Ecto neural progenitor cell (in vitro differentiated cells): ENCODE data around the gene IPPK.
"Not testable (repeated sequence)": the region's sequence is repeated elsewhere in the genome, so short reads cannot be mapped to it uniquely, and the experiment has no call there.

Experiments
- DNase-seq: peaks from one replicate; pipeline ENCODE4 v3.0.0-alpha.2; 2018; ENCODE audit warnings: low spot score

The IPPK gene

DNA sequence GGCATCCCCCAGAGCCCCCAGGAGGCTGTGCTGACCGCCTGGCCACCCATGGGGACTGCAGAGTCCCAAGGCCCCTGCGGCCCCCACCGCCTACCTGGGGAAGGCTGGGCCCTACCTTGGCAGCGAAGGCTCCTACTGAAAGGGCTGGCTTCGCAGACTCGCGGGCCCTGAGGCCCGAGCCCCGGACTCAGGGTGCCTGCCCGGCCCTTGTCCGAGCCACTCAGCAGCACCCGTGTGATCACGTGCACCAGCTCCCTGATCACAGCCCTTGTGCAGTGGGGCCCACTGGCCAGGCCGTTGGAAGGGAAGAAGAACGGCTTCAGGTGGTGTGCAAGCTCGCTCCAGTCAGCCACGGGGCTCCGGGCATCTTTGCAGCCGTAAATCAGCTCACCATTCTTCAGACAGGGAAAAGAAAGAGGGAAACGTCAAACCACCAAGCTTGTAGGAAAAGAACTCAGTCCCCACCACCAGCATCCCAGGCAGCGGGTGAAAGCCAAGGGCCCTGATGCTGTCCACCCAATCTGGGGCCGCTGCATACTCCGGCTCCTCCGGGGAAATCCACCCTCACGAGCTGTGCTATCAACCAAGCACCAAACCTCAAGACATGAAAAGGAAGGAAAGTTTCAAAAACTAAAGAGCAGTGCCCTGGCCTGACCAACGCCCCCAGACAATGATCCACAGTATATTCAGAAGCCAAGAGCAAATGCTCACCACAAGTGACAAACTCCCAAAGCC, 31.9 kb downstream of the IPPK start:
- DNase-seq, result no peak

DNA sequence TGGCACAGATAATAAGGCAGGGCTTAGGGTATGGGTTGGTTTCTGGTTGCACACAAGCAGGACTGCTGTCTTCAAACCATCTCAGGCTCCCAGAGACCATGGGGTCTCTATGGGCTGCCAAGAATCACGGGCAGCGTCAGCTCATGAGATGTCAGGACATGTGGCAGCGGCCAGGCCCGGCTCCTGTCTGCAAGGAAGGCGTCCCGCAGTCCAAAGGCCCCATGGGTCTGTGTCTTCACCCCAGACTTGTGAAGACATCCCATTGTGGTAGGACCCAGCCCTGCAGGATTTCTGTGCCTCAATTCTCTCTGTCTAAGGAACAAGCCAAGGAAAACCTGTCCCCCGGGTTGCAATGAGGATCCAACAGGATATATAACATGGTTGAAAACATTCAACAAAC, 32.6 kb downstream of the IPPK start:
- no peak for DNase-seq

DNA sequence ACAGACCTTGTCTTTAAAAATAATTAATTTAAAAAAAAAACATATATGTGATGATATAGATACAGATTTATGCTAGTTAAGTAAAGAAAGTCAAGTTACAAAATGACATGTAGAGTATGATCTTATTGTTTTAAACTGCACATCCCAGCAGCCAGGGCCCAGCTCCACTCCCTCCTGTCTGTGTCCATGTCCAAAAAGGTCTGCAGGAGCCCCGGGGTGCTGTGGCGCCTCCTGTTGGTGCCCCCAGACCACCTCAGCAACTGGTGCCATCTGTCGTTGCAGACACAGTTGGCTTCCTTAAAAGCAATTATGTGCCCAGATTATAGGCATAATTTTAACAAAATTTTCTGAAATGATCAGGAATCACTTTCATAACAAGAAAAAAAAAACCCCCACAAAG, 33.3 kb downstream of the IPPK start:
- DNase-seq, result no peak

DNA sequence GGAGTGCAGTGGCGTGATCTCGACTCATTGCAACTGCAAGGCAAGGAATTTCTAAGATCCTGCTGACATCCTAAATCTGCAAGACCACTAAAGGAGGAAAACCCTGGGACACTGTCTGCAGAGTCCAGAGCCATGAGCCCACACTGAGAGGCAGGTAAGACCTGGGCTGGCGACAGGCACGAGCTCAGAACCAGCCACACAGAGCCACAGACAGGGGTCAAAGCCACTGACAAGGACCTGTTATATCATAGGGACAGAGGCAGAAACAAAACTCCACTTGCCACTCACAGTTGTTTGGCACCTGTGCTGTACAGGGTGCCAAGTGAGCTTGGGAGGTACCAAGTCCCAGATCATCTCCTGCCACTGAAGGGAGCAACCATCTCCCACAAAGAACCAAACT, 34.2 kb downstream of the IPPK start:
- DNase-seq, result no peak

DNA sequence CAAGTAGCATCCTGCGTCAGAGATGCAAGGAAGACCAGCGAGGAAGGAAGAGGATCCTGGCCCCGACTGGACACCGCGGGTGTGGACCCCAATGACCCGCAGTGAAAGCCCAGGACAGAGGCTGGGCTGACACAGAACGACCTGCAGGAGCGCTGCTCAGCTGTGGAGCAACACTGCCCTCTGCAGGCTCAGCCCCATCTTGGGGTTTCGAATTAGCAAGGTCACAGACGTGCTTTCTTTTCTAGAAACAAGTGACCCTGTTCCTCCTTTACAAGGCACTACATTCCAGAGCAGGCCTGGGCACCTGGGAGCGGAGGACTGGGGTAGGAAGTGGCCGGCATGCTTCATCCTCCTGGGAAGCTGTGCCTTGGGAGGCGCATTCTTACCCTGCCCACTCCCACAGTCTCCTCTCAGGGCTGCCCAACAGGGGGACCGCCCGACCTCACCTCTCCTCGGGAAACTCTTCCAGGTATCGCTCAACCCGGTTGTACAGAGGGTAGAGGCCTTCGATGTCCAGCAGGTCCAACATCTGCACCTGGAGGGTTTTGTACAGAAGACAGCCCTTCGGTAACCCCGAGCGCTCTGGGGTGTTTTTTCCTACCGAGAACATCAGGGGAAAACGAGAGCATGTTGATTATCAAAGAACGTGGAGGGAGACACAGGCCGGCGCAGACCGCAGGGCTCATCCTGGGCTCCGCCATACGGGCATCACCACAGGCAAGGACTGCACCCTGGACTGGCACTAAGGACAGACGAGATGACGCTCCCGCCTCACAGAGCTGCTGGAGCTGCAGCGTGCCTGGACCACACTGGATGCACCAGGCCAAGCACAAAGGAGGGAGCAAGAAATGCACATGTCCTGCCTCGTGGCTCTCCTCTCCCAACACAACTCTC, 35.0 kb downstream of the IPPK start:
- peak; percentile 91 for DNase-seq

DNA sequence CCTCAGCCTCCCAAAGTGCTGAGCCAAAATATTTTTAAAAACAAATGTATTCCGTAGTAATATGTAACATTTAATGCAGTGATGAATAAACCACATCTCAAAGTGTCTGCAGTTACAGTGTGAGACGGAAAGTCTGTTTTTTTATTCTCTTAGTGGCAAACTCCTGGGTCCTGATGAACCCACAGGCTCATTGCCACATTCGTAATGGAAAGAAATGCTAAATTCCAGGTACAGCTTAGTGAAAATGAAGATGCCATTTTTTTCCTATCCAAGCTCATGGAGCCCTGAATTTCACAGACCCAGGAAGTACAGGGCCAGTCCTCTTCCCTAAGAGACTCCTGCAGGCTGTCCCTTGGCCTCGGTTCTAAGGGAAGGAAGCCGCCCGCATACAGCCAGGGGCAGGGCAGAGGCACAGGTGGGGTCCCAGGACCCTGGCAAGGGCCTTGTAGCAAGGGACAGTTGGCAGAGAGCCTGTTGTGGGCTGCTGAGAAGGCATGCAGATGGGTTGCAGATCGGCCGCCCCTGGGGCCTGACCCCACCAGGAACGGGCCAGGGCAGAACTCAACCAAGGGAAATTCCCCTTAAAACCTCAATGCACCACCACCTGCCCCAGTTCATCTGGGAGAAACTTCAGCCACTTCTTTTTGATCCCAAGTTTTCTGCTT, 36.2 kb downstream of the IPPK start:
- no peak for DNase-seq

DNA sequence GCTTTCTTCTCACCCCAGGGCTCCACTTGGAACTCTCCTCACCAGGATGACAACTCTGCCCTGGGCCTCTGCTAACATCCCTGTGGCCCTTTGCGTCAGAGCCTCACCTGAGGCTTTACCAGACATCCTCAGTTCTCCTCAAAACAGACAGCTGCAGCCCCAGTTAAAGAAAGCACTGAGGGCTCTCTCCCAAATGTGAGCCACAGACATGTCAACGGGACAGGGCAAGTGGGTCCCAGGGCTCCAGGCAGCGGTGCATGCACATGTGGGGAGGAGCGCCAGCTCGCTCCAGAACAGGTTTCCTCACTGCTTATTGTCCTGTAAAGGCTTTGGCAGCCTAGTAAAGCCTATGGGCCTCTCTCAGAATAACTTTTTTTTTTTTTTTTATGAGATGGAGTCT, 37.3 kb downstream of the IPPK start:
- no peak for DNase-seq

DNA sequence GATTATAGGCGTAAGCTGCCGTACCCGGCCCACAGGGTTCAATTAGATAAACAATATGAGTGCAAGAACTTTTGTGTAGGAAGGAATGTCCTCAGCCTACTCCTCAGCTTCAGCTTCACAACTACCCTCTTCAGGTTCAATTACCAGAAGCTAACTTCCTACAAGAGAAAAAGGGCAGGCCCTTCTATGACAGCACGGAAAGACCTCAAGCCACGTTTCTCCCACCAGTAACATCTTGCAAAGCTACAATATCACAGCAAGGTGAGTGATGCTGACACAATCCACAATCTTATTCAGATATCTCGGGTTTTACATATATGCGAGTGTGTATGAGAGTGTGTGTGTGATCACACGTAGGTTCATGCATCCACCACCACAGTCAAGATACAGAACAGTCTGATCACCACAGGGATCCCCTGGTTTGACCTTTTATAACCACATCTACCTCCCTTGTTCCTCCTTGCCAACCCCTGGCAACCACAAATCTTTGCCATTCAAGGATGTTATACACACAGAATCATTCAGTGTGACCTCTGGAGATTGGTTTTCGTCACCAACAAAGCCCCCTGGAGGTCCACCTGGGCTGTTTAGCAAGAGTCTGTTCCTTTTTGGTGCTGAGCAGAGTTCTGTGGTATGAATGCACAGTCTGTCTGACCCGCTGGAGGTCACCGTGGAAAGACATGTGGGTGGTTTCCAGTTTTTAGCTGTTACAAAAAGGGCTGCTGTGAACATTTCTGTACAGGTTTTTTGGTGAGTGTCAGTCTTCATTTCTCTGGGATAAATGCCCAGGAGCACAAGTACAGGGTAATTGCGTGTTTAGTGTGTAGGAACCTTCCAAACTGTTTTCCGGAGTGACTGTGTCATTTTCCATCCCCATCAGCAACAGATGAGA, 38.2 kb downstream of the IPPK start:
- no peak for DNase-seq

DNA sequence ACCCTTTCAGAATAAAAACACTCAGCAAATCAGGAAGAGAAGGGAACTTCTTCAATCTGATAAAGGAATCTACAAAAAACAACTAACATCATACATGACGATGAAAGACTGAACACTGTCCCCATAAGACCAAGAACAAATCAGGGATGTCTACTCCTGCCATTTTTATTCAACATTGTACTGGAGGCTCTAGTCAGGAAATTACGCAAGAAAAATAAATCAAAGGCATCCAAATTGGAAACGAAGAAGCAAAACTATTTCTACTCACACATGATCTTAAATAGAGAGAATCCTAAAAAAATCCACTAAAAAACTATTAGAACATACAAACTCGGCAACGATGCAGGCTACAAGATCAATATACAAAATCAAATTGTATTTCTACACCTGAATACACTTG, 42.3 kb downstream of the IPPK start:
- no peak for DNase-seq

DNA sequence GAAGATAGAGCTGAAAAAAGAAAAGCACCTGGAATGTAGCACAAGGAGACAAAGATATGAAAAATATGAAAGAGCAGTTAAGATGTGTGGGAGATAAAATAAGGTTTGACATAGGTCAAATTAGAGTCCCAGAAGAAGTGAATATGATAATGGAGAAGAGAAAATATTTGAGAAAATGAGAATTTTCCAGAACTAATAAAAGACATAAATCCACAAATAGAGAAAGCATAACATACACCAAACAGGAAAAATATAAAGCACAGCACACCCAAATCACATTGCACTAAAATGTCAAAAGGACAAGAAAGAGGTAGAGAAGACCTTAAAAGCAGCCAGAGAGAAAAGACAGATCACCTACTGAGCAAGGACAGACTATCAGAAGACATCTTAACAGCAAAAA, 43.4 kb downstream of the IPPK start:
- DNase-seq, result no peak

DNA sequence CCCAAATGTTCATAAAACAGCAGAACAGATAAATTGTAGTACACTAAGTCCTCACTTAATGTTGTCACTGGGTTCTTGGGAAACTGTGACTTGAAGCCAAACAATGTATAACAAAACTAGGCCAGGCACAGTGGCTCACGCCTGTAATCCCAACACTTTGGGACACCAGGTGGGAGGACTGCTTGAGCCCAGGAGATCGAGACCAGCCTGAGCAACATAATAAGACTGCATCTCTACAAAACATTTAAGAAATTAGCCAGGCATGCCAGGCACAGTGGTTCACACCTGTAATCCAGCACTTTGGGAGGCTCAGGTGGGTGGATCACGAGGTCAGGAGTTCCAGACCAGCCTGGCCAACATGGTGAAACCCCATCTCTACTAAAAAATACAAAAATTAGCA, 46.0 kb downstream of the IPPK start:
- not testable (repeated sequence) for DNase-seq

DNA sequence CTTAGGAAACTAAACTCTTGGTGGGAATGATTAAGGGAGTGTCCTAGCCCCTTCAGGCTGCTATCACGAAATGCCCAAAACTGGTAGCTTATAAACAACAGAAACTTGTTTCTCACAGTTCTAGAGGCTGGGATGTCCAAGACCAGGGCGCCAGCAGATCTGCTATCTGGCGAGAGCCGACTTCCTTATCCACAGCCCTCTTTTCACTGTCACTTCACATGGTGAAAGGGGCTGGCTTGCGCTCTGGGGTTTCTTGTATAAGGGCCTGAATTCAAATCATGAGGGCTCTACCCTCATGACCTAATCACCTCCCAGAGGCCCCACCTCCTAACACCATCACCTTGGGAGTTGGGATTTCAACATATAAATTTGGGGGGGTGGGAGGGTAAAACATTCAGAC, 49.1 kb downstream of the IPPK start:
- DNase-seq, result no peak

DNA sequence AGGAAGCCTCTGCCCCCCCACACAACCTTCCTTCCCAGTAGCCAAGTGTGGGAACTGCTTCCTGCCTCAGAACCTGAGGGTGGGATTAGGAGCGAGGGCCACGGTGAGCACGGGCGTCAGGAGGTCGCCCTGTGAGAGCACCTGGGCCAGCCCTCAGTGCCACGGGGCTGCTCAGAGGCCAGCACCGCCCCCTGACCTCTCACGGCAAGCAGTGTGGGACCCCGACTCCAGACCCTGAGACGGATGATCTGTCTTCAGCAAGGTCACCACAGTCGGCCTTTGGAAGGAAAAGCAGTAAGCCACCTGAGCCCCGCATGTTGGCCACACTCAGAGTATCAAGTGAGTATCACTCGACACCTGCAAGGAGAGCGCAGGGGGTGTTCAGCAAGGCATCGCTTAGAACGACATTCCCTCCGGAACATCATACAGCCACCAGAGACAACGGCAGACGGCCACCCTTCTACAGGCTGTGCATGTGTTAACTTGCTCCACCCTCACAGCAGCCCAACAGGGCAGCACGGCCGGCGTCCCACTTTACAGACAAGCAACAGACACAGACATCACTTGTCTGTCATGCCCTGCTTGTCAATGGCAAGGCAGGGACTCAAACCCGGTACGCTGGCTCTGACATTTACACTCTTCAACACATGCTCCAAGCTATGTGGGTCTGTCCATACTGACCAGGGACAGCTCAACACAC, 50.2 kb downstream of the IPPK start:
- DNase-seq, result no peak

DNA sequence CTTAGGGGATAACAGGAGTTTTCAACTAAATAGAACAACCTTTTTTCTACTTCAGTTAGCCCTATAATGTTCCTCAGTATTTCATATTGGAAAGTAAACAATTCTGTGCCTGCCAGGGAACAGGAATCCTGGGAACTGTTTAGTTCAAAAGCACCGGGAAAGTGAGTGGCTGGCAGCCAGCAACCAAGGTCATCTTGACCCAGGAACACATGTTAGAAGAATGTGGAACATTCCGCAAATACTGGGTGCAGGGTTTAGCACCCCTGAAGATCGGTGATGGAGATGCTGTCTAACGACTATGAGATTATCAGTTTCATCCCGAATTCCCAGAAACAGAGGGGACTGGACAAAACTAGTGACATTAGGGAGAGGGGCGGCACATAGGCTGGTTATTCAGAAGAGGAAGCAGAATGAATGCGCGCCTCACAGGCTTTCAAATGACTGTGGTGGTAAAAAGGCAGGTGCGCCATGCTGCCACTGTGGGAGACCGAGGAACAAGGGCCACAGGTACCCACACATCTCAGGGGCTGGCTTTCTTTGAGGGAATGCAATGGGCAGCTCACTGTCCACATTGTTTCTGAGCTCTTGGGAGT, 51.2 kb downstream of the IPPK start:
- DNase-seq, result no peak

DNA sequence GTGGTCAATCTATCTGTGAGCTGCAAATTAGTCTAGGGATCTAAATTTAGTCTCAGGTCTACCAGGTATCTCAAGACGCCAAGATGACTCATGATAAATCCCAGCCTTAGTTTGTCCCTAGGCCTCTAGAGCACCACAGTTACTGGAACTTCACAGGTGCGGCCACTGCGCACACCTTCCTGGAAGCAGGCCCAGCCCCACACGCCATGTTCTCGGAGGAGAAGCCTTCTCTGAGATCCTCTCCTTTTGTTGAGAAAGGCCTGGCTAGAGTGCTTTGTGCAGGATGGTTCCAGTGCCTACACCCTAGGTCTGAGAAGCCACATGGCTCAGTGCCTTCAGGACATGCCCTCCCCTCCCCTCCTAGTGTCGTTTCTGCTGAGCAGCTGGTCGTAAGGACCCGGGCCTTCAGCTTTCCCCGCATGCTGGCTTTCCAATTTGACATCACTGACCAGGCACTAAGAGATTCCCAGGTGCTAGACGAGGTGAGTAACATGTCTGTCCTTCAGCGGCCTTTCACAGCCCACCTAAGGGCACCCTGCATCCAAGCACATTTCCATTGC, 51.9 kb downstream of the IPPK start:
- no peak for DNase-seq

DNA sequence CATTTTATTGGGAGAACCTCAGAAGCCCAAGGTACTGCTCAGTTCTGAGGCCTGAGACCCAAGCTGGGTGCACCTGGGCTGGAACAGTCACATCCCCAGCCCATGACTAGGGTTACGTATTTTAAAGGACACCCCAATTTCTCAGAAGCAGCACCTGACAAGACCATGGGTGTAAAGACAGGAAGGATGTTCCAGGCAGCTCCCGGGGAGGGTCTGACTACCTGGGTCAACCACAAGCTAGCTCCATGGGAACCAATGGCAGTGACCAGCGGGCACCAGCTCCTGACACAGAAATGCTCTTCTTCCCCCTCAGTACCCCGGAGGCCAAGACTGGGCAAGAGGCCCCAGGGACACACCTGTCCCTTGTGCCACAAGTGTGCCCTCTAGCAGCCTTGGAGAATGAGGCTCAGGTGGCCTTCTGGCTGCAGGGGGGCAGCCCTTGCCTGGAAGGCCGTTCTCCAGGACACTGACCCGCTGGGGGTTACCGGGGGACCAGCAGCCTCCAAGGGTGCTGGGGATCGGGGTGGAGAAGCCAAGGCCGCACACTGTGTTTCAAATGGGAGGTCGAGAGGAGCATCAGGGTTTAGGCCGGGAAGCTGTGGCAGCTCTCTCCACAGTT, 52.6 kb downstream of the IPPK start:
- no peak for DNase-seq

DNA sequence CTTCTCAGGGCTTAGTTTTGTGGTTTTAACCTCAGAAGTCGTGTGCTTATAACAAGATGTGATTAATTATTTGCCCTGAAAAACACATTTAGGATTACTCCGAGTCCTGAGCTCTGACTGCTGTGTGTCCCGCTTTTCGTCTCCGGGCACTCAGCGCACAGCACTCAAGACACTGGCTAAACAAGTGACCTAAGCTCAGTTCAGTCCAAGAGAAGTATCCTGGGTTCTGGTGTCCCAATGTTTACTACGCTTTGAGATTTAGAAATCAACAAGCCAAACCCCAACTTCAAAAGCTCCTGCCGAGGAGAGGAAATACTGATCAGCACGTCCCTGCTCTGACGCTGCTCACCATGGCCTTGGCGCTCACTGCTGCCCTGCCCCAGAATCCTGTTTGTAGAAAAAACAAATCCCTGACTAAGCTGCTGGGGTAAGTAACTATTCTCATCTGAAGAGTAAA, 53.2 kb downstream of the IPPK start:
- peak; percentile 11 for DNase-seq

DNA sequence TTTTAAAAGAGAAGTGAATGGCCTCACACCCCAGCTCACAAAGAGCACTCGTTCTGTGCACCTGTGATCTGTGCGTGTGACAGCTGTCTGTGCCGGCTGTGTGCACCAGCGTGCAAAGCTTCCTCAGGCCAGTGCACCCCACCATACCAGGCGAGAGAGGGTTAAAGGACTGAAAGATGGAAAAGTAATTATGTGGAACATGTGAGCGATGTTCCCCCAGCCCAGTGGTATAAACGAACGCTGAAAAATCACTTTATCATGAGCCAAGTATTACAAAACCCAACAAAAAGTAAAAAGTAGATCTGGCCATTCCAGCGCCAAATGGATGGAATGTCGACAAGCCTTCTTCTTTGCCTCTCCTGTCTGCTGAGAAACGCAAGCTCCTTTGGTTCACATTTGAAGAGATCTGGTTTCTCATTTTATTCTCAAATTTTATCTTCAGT, 53.7 kb downstream of the IPPK start:
- no peak for DNase-seq

DNA sequence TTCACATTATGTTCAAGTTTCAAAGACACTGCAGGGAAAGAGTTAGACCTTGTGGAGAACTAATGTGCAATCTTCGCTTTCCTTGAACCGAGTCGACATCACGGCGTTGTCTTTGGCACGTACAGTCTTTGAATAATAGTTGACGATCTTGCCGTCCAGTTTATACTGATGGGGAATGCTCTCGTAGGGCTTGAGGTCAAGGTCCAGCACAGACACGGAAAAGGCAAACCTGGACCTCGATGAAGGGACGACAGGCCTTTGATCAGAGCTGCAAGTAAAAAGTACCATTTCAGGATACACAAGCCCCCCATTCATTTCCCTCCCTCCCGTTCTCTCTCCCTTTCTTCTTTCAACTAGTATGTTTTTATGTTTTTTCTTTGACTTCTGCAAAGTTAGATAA, 54.1 kb downstream of the IPPK start:
- DNase-seq, result no peak
